Osteoblast (primary cell): ENCODE measurements around the gene RNU5B-1. TPM values are rescaled to one million over a fixed set of nuclear protein-coding genes. Genes with fewer than 3 reads are reported as not detected.

Experiments used
- DNase-seq: peaks from one replicate; pipeline ENCODE4 v3.0.0; 2011; ENCODE audit warnings: low spot score, mixed read lengths; ENCODE audit not compliant: insufficient read length; ENCODE audit errors: missing footprints
- H2AFZ ChIP-seq: 2 replicates; pipeline ENCODE4 v1.6.0; 2011; ENCODE audit warnings: mild to moderate bottlenecking, low read length
- H3K27ac ChIP-seq: 2 replicates; pipeline ENCODE4 v1.5.1; 2011; ENCODE audit warnings: mild to moderate bottlenecking, low read depth, low read length, moderate library complexity
- H3K27me3 ChIP-seq: 2 replicates; pipeline ENCODE4 v1.6.0; 2012; ENCODE audit warnings: mild to moderate bottlenecking, control low read depth, inconsistent platforms, low read length, moderate library complexity; ENCODE audit not compliant: insufficient read depth
- H3K36me3 ChIP-seq: 2 replicates; pipeline ENCODE4 v1.5.1; 2011; ENCODE audit warnings: mild to moderate bottlenecking, low read length, control low read depth, moderate library complexity; ENCODE audit not compliant: insufficient read depth
- H3K4me1 ChIP-seq: 2 replicates; pipeline ENCODE4 v1.5.1; 2011; ENCODE audit warnings: mild to moderate bottlenecking, low read length, control low read depth, moderate library complexity; ENCODE audit not compliant: insufficient read depth
- H3K4me2 ChIP-seq: 2 replicates; pipeline ENCODE4 v1.6.0; 2011; ENCODE audit warnings: mild to moderate bottlenecking, low read length; ENCODE audit not compliant: insufficient read depth
- H3K4me3 ChIP-seq: fragments of 200-600 bp; sonication (generic); 3 replicates; pipeline ENCODE4 v1.5.1; 2012; ENCODE audit warnings: mild to moderate bottlenecking, low read length, inconsistent platforms; ENCODE audit not compliant: insufficient read depth
- H3K79me2 ChIP-seq: 2 replicates; pipeline ENCODE4 v1.6.0; 2012; ENCODE audit warnings: mild to moderate bottlenecking, low read length, control low read depth, inconsistent platforms; ENCODE audit not compliant: insufficient read depth
- H3K9me3 ChIP-seq: 2 replicates; pipeline ENCODE4 v1.5.1; 2011; ENCODE audit warnings: low read depth, low read length, control low read depth
- H4K20me1 ChIP-seq: 2 replicates; pipeline ENCODE4 v1.6.0; 2012; ENCODE audit warnings: mild to moderate bottlenecking, low read length, control low read depth; ENCODE audit not compliant: insufficient read depth
- CTCF ChIP-seq: IDR thresholded peaks from 2 replicates; pipeline ENCODE4 v1.5.1; 2011; ENCODE audit warnings: mild to moderate bottlenecking, low read depth, low read length, moderate library complexity; ENCODE audit errors: extremely low read depth
- total RNA-seq: library from RNA; depleted of rRNA; stranded (reverse); fragments of >200 nt; gene quantifications from 2 replicates; pipeline ENCODE4 v1.2.3, GENCODE V29; 2012

The RNU5B-1 gene
- total RNA-seq, 1 donor, result not detected

- Histone ChIP-seq H3K4me2 (no peak overlapping the region), H3K27ac (no peak overlapping the region), H2AFZ (no peak overlapping the region), H4K20me1 (peaks cover 4% of the 10 kb centered on the region), H3K27me3 (no peaks in the 10 kb centered on the region), H3K9me3 (no peaks in the 10 kb centered on the region), H3K4me1 (peaks cover 3% of the 10 kb centered on the region), H3K79me2 (no peaks in the 10 kb centered on the region), H3K36me3 (no peaks in the 10 kb centered on the region), H3K4me3 (no peak overlapping the region)
- DNase-seq, result no peak
- no peak for TF ChIP-seq CTCF
These were observed 29.3 kb upstream of the RNU5B-1 start for GRCh38 chr15:65275104-65275727.

- no peak overlapping the region for H2AFZ ChIP-seq
- TF ChIP-seq CTCF, result no peak
- no peaks in the 10 kb centered on the region for H3K9me3 ChIP-seq
- H3K4me1 ChIP-seq, result peaks cover 3% of the 10 kb centered on the region
- H4K20me1 ChIP-seq, result peaks cover 4% of the 10 kb centered on the region
- H3K4me3 ChIP-seq, result no peak overlapping the region
- H3K79me2 ChIP-seq, result no peaks in the 10 kb centered on the region
- no peak overlapping the region for H3K27ac ChIP-seq
- no peaks in the 10 kb centered on the region for H3K27me3 ChIP-seq
- H3K36me3 ChIP-seq, result no peaks in the 10 kb centered on the region
- peak; percentile 81 for DNase-seq
- H3K4me2 ChIP-seq, result no peak overlapping the region
These were observed 28.8 kb upstream of the RNU5B-1 start for GRCh38 chr15:65275728-65276126.

GRCh38 chr15:65277015-65277414, 27.5 kb upstream of the RNU5B-1 start:
- no peak for DNase-seq
- no peak overlapping the region for H3K4me3 ChIP-seq
- no peaks in the 10 kb centered on the region for H3K36me3 ChIP-seq
- no peak overlapping the region for H2AFZ ChIP-seq
- no peak overlapping the region for H3K27ac ChIP-seq
- no peak overlapping the region for H3K4me2 ChIP-seq
- H3K79me2 ChIP-seq, result no peaks in the 10 kb centered on the region
- TF ChIP-seq CTCF, result no peak
- H4K20me1 ChIP-seq, result no peaks in the 10 kb centered on the region
- H3K27me3 ChIP-seq, result no peaks in the 10 kb centered on the region
- peaks cover 3% of the 10 kb centered on the region for H3K4me1 ChIP-seq
- no peaks in the 10 kb centered on the region for H3K9me3 ChIP-seq

GRCh38 chr15:65278480-65278879, 26.0 kb upstream of the RNU5B-1 start:
- DNase-seq, result no peak
- Histone ChIP-seq H3K27me3 (no peaks in the 10 kb centered on the region), H3K4me1 (peaks cover 3% of the 10 kb centered on the region), H2AFZ (no peak overlapping the region), H3K4me3 (no peak overlapping the region), H3K79me2 (no peaks in the 10 kb centered on the region), H3K27ac (no peak overlapping the region), H3K36me3 (no peaks in the 10 kb centered on the region), H4K20me1 (no peaks in the 10 kb centered on the region), H3K9me3 (no peaks in the 10 kb centered on the region), H3K4me2 (no peak overlapping the region)
- no peak for TF ChIP-seq CTCF
